GM21786 (cell line): ENCODE measurements around the gene IQCB1.
"Not testable (repeated sequence)": the region's sequence is repeated elsewhere in the genome, so short reads cannot be mapped to it uniquely, and the experiment has no call there.

Experiments
- ATAC-seq: cut with Tn5 transposase; IDR thresholded peaks from one replicate; pipeline ENCODE4 v1.9.1; 2021; ENCODE audit not compliant: unreplicated experiment

Gene IQCB1, protein sequence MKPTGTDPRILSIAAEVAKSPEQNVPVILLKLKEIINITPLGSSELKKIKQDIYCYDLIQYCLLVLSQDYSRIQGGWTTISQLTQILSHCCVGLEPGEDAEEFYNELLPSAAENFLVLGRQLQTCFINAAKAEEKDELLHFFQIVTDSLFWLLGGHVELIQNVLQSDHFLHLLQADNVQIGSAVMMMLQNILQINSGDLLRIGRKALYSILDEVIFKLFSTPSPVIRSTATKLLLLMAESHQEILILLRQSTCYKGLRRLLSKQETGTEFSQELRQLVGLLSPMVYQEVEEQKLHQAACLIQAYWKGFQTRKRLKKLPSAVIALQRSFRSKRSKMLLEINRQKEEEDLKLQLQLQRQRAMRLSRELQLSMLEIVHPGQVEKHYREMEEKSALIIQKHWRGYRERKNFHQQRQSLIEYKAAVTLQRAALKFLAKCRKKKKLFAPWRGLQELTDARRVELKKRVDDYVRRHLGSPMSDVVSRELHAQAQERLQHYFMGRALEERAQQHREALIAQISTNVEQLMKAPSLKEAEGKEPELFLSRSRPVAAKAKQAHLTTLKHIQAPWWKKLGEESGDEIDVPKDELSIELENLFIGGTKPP

DNA sequence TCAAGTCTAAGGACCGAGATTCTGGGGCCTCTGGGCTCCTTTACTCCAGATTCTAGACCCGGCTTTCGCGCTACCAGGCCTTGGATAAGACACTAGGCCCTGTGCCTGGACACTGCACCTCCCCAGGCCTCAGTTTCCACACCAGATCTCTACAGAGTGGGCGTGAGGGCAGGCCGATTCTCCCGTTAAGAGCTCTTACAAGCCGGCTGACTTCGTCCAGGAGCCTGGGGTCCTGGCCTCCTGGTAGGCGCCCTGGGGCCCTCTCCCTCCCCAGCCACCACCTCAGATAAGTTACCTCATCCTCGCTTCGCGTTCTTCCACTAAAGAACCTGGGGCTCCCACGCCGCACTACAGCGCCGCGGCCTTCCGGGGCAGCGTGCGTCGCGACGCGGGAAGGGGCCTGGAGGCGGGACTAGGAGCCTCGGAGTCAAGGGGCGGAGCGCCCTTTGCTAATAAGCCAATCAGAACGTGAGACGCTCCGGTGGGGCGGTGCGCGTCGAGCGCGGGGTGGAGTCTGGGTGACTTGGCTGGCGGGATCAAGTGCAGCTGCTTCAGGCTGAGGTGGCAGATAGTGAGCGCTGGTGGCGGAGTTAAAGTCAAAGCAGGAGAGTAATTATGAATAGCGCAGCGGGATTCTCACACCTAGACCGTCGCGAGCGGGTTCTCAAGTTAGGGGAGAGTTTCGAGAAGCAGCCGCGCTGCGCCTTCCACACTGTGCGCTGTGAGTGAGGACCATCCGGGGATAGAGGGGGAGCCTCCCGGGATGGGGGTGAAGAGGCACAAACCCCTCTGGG is at the start of gene IQCB1, which contains the start of gene EAF2:
TSS of gene IQCB1 (minus strand) at position 390 of the 794 bp plus-strand sequence. CDS start 6,100 bp downstream, outside the sequence.
TSS of gene EAF2 (plus strand) at position 539 of the 794 bp plus-strand sequence. CDS start at position 616, 77 bp downstream.
- peak; percentile 98 for ATAC-seq

DNA sequence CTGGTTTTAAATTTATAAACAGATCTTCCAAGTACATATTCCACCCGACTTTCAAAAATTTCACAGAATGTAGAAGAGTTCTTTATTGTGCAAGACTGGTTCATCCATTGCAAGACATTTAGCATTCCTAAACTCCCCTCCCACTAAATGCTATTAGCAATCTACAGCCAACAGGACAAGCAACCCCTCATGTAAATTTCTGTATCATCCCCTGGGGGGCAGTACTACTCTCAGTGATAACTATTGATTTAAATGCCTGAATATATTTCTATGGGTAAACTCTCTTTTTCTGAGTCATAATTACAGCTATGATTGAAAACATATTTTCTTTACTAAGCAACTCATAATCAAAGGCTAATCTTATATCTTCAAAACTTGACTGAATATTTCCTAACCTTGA is 48.6 kb upstream of the IQCB1 start:
- ATAC-seq: no peak

DNA sequence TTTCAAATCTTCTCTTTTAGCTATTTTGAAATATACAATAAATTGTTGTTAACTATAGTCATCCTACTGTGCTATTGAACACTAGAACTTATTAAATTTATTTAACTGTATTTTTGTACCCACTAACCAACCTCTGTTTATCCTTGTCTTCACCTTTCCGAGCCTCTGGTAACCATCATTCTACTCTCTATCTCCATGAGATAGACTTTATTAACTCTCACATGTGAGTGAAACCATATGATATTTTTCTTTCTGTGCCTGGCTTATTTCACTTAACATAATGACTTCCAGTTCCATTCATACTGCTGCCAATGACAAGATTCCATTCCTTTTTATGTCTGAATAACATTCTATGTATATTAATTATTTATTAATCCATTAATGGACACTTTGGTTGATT is 43.6 kb upstream of the IQCB1 start:
- ATAC-seq: no peak

DNA sequence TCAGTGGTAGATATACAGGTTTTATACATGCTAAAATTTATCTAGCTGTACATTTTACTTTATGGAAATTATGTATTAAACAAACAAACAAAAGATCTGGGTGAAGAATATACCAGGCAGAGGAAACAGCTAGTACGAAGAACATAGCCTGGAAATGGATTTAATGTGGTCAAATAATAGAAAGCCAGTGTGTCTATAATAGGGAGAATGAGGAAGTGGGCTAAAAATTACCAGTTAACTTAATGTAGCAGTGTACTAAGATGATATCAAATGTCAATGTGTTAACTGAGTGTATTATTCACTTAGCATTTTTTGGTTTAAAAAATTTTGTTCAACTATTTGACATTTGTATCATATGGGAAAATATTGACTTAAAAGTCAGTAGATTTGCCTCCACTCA is 36.6 kb upstream of the IQCB1 start:
- no peak for ATAC-seq

DNA sequence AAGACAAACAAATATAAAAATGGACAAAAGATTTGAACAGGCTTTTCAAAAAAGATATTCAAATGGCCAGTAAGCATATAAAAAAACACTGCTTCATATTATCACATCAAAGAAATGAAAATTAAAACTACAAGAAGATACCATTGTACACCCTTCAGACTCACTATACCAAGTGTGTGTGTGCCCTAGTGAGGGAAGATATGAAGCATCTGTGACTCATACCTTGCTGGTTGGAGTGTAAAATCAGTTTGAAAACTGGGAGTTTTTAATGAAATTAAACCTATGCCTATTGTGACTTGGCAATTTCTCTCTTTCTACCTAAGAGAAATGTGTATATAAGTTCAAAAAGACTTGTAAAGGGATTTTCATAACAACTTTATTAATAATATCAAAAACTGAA is 35.9 kb upstream of the IQCB1 start:
- ATAC-seq: no peak

DNA sequence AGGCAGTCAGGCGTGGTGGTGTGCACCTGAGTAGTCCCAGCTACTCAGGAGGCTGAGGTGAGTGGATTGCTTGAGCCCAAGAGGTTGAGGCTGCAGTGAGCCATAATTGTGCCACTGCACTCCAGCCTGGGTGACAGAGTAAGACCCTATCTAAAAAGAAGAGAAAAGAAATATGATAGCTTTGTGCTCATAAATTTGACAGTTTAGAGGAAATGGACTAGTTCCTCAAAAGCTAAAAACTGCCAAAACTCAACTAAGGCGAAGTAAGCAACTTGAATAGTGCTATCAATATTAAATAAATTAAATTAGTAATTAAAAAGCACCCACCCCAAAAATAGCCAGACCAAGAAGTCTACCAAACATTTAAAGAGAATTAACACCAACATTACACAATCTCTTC is 34.9 kb upstream of the IQCB1 start:
- ATAC-seq: no peak

DNA sequence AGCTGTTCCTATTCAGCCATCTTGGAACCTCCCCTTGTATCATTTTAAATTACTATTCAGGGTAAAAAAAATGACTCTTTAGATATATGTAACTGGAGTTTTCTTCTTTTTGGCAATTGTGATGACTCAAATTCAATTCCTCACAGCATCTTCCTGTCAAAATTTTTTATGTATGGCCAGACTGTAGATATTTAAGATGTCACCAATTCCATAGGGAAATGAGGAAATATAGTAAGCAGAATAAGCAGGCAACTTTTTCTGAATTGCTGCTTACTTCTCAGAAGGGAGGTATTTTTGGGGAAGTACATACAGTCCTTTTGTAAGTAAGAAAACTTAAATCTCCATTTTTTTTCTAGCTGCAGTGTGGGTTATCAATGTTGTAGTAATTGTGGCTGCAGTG is 28.9 kb upstream of the IQCB1 start:
- ATAC-seq: no peak

DNA sequence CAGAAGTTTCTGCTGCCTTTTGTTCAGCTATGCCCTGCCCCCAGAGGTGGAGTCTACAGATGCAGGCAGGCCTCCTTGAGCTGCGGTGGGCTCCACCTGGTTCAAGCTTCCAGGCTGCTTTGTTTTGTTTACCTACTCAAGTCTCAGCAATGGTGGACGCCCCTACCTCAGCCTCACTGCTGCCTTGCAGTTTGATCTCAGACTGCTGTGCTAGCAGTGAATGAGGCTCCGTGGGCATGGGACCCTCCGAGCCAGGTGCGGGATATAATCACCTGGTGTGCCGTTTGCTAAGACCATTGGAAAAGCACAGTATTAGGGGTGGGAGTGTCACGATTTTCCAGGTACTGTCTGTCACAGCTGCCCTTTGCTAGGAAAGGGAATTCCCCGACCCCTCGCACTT is 28.4 kb upstream of the IQCB1 start:
- not testable (repeated sequence) for ATAC-seq

DNA sequence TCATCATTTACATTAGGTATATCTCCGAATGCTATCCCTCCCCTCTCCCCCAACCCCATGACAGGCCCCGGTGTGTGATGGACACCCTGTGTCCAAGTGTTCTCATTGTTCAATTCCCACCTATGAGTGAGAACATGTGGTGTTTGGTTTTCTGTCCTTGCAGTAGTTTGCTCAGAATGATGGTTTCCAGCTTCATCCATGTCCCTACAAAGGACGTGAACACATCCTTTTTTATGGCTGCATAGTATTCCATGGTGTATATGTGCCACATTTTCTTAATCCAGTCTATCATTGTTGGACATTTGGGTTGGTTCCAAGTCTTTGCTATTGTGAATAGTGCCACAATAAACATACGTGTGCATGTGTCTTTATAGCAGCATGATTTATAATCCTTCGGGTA is 22.9 kb upstream of the IQCB1 start:
- not testable (repeated sequence) for ATAC-seq

DNA sequence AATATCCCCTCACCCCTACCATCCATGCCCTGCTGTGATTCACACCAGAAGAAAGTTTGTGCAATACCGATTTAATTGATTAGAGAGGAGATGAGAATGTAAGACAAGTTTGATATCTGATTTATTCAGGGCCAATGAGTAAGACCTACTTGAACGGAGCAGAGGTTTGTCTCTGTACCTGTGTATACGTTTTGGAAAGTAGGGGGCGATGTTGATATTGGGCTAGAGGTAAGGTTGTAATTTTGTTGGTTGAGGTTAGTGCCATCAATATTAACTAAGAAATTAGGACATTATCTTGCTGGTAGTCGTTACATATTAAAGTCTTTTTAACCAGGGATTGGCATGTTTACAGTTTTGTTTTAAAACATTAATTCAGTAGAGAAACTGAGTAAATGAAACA is 20.7 kb upstream of the IQCB1 start:
- no peak for ATAC-seq

DNA sequence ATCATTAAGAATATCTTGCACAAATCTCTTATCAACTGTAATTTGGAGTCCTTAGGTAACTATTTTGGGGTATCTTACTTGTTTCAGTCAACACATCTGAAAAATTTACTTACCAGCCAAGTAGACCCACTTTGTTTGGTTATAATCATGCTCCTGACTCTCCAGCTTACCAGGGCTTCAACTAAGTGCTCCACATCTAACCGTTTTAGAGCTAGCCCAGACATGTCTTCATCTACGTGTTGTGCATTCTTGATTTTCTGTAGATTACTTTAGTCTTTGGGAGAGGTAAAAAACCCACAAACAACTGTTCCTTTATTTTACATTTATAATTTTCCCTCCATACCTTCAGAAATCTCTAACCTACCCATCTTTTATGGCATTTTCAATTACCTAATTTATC is 17.4 kb upstream of the IQCB1 start:
- ATAC-seq: no peak

DNA sequence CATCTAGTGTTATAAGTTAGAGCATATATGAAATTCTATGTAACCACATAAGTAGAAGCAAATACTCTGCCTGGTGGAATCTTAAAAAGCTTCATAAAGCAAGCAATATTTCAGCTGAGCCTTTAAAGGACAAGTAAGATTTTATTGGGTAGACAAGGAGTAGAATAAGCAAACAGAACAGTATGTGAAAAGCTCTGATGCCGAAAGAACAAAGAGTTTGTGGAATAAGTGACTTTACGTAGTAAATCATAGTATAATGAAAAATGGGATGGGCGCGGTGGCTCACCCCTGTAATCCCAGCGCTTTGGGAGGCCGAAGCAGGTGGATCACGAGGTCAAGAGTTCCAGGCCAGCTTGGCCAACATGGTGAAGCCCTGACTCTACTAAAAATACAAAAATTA is 10.0 kb upstream of the IQCB1 start:
- no peak for ATAC-seq

DNA sequence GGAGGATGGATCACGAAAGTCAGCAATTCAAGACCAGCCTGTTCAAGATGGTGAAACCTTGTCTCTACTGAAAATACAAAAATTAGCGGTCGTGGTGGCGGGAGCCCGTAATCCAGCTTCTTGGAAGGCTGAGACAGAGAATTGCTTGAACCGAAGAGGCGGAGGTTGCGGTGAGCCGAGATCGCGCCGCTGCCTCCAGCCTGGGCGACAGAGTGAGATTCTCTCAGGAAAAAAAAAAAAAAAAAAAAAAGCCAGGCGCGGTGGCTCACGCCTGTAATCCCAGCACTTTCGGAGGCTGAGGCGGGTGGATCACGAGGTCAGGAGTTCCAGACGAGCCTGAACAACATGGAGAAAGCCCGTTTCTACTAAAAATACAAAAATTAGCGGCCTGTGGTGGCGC is 5.1 kb upstream of the IQCB1 start:
- no peak for ATAC-seq

DNA sequence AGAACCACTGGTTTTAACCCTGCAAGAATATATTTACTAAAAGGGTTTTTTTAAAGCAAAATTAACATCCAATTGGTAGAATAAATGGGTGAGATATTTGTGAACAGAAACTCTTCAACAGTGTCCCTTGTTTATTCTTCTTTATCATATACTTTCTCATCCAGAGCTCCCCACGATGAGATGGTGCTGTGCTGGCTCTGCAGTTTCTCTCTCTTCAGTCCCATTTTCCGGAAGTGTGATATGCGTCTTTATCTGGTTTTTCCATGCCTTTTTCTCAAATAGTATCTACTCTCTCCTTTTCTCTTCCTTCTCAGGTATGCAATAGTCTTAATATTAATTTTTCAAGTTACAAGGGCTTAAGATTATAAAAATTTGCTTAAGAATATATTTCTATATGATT is 1.6 kb upstream of the IQCB1 start:
- ATAC-seq: no peak

DNA sequence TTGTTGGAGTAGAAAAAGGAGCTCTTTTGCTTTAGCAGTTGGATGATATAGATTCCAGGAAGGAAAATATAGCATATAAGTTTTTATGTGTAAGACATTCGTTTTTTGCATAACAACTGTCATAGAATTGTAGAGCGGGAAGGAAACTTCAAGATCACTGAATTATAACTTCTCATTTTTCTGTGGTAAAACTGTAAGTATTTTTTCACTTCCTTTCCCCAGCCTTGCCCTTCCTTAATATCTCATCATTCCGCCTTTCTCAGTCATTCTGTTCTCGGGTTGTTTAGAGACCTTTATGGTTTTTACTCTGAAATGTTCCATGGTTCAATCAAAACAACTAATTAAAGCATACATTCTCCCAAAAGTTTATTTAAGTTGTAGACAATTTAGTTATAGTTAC is 1.2 kb upstream of the IQCB1 start:
- ATAC-seq: no peak

DNA sequence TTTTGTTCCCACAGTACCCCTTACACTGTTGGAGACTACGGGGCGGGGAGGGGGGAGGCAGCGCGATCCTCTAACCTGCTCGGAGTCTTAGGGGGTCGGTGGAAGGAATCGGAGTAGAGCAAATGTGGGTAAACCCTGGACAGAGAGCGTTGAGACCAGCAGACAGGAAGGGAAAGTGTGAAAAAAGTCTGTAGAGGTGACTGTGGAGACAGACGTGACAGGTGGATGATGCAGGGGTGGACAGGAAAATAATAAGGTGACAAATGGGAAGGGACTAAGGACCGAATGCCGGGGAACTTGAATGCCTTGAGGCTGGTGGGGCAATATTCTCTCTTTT is 573 bp upstream of the IQCB1 start:
- ATAC-seq: peak; percentile 14

DNA sequence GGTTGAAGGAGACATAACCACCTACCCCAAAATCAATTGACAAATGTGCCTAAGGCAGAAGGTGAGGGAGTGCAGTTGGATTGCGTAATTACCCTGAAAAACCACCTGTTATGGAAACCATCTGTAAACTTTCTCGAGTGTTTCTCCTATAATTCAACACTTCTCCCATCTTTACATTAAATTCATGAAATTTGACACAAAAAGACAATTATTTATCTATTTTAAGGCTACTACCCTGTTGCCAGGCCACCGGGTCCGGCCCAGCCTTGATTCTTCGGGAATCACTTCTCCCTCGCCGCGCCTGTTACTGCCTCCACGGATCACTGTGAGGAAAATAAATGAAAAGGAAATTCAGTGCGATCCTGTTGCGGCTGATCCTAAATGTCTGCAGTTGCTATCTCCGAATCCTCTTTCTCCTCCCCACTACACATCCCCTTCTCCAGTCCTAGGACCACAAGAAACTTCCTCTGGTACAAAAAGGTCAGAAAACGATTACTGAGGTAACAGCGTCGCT is 646 bp downstream of the IQCB1 start:
- no peak for ATAC-seq

DNA sequence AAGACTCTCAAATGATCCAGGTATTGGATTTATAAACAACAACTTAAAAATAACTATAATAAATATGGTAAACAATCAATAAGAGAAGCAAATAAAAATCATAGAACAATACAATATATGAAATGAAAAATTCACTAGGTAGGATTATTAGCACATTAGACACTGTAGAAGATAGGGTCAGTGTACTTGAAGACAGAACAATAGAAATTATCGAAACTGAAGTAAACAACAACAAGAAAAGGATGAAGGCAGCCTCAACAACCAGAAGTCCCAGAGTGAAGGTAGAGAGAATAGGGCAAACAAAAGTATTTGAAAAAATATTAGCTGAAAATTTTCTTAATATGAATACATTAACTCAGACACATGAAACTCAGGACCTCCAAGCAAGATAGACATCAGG is 11.9 kb downstream of the IQCB1 start:
- ATAC-seq: no peak

DNA sequence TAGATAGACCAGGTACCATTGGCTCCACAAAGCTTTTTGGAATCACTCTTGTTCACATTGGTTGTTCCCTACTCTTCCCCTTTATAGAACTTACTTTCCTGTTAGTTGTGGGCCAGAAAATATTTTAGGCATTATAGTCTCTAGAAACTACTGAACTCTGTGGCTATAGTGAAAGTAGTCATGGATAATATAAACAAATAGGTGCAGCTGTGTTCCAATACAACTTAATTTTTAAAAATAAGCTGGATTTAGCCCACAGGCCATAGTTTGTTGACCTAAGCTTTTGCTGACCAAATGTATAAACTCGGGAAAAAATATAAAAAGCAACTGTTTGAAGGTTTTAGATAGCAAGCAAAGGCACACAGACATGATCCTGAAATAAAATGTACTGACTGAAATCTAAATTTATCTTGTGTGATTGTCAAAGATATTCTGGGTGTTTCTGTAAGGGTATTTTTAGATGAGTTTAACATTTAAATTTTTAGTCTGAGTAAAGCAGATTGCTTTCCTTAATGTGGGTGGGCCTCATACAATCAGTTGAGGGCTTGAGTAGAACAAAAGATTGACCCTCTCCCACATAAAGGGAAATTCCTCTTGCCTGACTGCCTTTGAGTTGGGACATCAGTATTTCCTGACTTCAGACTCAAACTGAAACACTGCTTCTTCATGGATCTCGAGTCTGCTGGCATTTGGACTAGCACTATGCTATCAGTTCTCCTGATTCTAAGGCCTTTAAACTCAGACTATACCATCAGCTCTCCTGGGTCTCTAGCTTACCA is 13.2 kb downstream of the IQCB1 start:
- no peak for ATAC-seq

DNA sequence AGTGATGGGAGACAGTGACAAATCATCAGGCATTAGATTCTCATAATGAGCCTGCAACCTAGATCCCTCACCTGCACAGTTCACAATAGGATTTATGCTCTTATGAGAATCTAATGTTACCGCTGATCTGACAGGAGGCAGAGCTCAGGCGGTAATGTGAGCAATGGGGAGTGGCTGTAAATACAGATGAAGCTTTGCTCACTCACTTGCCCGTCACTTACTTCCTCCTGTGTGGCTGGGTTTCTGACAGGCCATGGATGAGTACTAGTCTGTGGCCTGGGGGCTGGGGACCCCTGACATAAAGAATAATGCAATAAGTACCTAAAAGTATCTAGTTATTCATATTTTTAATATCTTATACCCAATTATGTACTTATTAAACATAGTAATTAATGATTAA is 15.6 kb downstream of the IQCB1 start:
- no peak for ATAC-seq

DNA sequence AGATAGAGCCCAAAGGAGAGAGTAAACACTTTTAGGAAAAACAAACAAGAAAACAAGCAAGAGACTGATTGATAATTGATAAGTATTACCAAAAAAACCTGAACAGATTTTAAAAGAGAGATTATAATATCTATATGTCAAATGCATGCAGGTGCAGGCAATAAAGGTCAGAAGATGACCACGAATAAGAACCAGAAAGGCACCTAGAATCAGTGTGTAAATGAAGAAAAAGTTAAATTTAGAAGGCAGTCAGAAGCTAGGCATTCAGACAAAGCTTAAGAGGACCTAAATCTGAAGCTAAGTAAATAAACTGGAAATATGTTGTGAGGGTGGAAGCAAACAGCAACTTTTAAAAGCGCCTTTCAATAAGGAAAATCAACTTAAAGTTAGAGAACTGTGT is 16.3 kb downstream of the IQCB1 start:
- ATAC-seq: no peak
